DMS 273 treated with DMSO at 0.1 percent for 48 hours (cell line): ENCODE data around the gene KCNMA1.

Source experiments
- DNase-seq: peaks from one replicate; lab custom pipeline; 2025; lab: John Stamatoyannopoulos, UW

The KCNMA1 gene

DNA sequence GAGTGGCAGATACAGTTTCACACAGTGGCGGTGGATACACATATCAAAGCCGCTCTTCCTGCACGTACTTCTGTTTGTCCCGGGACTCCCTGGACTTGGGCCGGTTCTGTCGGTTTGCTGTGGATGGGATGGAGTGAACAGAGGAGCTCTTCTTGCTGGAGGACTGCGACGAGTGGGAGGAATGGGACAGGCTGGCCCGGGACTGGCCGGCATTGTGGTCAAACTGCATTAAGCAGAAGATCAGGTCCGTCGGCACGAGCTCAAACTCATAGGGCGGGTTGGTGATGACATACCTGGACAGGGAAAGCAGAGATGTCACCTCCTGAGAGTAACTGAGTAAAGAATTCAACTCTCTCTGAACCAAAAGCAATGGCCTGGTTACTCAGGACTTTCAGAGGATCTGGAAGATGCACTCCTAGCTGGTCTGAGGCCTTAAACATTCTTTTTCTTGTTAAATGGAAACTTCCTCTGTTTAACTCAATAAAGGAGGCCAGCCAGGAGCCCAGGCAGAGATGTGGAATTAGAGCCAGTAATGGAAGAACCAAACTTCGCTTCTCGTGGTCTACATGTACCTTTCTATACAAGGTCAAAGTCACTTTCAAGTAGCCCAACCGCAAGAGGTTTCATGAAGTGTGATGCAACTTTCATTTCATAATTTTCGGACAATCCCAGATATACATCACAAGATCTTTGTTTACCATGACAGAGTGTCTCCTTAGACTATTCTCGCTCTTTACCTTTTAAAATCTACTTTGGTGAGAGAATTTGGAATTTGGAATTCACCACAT, 750.2 kb downstream of the KCNMA1 start:
- no peak for DNase-seq

DNA sequence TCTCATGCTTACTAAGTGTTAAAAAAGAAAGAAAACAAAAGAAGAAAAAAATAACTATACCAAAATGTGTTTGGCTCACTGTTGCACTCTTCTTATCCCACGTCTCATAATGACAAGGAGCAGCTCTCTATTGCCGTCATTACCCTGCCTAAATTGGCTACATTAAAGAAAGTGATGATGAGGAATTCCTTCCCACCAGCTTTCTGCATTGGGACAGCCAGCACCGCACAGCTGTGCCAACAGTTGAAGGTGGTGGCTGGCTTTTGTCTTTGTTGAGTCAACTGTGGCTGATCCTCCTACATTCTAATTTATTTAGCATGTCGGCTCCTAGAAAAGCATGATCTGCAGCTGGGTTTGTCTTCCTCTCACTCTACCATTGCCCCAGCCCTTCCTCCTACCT, 751.8 kb downstream of the KCNMA1 start:
- no peak for DNase-seq

DNA sequence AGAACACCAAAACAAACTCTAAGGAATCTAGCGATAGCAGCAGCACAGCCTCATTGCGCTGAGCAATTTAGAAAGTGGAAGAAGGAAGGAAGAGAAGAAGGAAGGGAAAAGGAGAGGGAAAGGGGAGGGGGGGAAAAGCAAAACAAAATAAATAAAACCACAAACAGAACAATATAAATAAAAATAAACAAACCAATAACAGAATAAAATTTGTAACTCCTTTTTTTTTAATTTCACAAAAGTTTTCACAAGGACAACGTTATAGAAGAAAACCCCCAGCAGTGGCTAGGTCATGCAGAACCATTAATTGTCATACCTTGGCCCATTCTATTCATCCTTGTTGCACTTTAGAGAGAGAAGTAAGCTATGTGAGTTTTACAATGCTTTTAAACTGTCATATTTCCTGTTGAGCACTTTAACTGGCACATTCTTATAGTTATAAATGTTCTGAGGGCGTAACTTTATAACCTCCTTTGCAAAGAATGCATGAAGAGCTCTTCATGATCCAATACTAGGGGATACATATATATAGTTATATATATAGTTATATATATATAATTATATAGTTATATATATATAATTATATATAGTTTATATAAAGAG, 752.8 kb downstream of the KCNMA1 start:
- DNase-seq: no peak

DNA sequence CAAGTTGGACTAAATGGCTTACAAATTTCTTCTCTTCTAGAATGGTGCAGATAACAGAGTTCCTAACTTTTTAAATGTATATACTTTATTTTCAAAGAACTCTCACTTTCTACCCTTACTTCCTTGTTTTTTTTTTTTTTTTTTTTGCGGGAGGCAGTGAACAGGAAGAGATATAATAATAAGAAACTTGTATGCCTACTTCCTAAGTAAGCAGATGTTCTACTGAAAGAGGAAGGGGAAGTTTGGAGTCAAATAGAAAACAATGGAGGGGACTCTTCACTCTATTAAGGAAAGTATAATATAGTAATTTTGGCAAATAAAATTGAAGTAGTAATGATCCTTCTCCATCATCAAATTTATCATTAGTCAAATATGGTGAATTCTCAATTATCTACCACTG, 754.0 kb downstream of the KCNMA1 start:
- no peak for DNase-seq

DNA sequence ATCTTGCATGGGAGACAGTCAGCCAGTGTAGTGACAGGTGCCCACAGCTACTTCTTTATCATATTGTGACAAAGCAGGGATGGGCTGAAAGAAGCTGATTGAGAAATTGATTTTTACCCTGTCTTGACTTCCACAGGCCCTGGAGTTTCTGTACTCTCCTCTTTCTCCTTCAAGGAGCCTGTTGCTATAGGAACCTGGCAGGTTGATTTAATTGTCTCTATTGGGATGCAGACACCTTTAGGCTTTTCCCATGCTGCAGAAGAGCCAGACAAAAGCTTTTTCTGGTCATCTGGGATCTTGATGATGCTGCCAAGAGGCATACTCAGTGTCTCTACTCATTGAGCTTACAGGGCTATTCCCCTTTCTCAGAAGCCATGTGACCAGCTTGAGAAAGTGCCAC, 754.8 kb downstream of the KCNMA1 start:
- no peak for DNase-seq

DNA sequence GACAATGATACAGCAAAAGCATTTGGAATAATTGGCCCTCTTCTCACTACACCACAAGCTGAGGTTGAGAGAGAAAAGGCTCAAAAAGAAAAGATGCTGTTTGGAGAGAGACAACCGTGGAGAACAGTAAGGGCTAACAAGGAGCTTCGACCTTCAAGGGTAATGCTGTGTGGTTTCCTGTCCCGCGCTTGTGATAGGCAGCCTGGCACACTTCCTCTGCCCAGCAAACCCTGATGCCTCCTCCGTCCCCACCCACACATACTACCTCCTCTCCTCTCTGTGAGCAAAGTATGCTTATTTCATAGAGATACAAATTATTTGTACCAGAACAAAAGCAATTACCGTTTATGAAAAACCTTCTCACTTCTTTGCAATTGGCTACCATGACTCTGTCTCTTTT, 755.4 kb downstream of the KCNMA1 start:
- no peak for DNase-seq

DNA sequence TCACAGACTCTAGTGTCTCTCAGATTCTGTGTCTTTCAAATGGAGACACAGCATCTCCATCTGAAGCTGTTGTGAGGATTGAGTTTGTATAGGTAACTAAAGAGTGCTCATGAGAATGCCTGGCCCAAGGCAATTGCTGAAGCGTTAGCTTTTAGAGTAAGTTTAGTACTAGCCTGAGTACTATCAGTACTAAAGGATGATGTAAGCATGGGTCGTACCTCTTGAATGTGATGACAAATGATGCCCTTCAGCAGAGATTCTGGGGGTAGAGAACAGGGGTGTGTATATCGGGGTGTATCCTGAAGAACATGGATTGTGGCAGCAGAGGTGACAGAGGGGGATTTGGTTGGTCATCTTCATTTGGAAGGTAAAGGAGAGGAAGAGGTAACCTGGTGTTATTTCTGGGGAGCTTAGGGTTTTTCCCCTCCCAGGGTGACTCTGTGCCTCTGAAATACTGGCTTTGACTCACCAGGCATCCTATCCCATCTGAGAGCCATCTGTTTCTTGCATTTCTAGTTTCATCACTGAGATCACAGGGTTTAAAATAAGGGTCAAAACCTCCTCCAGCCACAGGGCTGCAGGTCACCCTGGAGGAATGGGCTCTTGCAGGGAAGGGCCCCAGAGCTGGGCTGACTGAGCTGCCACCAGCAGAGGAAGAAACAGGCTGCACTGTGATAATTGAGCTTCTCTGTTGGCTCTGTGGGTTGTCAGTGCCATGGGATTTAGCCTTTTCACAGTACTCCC, 756.0 kb downstream of the KCNMA1 start:
- no peak for DNase-seq

DNA sequence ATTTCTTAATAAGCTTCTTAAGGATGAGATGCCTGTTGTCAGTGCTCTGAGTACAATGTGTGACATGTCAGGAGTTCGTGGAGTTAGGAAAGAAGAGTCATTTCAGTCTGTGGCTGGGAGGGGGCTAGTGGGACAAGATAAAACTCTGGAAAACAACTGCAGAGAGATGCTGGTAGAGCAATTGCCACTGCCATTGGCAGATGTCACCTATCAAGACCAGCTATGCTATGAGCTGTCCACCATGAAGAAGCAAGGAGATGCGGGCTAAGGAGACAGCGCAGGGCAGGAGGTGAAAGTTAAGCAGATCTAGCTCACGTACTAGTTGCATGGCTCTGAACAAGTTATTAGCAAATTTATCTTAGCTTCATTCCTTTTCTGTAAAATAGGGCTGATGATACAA, 756.7 kb downstream of the KCNMA1 start:
- no peak for DNase-seq

DNA sequence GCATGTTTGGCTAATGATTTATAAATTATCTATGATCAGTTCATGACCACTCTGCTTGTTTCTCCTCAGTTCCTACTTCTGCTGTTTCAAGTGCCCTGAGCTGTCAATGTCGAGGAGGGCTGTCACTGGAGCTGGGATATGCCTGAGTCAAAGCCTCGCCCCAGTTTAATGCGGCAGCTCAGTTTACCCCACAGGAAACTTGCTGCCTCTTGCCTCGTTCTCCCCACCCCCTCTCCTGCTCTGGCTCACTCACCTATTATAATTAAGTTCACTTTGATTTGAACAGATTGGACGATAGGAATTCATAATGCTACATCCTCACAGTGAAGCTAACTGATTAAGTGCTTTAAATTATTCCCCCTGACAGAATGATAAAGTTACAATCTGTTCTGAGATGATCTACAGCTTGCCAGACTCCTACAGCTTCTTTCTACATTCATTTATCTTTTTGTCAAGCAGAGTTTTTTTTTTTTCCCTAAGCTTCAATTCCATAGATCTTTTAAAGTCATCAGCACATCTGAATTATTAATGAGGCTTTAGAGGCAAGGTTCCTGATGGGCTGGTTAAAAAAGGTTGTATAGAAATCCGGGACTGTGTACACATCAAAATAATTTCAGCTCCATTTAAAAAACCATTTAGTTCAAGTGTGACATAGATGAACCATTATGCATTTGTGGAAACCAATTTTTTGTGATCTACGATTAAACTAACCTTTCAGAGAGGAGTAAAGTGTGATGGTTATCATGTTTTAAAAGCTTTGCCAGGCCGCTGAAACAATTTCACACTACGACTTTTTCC, 758.3 kb downstream of the KCNMA1 start:
- DNase-seq: no peak

DNA sequence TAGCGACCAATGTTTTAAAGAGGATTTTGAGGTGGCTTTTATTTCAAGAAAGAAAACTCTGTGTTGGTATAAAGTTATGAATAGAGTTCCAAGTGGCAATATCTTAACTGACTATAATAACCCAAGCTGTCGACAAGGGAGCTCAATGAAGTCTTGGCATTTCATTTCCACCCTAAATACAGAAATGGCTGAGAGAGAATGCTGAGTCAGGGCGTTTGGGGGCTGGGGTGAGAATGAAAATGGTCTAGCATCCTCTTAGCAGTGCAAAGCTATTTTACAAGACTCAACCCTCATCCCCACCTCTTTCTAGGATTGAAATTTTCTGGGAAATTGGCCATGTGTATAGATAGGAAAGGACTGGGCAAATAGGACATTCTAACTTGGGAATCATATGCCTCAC, 759.1 kb downstream of the KCNMA1 start:
- DNase-seq: no peak

DNA sequence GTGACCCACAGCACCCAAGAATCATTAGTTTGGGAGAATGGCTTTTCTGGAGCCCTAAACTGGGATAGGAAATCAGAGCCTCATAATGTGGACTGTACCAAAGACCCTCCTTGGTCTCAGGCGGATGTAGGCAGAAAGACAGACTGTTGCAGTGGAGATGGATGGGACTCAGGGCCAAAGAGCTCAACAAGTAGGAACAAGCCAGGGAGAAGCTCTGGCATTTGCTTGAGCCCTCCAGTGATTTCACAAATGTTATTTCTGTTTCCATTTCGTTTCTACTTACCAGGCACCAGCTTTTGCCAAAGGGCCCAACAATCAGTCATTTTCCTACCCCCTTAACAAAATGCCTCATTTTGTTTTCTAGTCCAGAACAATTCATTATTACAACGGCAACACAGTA, 762.7 kb downstream of the KCNMA1 start:
- DNase-seq: no peak

DNA sequence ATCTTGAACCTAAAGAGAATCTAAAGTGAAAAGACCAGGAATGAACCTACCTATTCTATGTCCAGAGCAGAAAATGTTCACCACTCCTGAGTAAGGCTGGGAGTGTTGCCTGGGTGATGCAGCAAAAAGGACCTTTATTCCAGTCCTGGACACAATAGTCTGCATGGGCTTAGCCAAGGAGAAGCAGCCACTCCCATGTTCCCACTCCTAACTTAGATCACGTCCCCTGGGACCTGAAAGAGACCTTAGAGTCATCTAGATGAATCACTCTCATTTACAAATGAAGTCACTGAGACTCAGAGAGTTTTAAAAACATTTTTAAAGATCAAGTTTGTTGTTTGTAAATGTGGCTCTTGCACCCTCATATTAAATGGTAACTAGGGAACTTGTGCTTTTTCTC, 763.4 kb downstream of the KCNMA1 start:
- no peak for DNase-seq

DNA sequence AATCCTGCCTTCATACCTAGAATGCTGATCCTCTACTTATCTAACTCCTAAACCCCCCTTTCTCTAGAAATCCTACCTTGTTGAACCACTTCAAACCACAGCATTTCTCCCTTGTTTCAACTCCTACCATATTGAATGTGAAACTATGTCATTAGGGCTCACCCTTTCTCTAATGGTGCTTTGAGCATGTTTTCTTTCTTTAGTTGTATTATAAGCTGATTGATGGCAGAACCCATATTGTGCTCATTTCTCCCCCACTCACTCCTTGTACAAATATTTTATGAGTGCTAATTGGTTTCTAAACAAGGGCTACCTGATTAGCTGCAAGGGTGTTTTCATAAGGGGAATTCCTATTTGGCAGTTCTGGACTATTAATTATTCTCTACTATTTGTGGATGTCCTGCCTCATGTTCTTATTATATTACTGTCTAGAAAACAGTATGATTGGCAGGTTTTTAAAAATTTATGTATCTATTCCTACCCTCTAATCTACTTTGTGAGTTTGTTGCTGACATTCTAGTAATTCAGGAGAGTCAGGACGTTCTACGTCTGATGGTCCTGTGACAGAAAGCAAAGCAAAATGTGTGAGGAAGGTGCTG, 765.8 kb downstream of the KCNMA1 start:
- DNase-seq: no peak

DNA sequence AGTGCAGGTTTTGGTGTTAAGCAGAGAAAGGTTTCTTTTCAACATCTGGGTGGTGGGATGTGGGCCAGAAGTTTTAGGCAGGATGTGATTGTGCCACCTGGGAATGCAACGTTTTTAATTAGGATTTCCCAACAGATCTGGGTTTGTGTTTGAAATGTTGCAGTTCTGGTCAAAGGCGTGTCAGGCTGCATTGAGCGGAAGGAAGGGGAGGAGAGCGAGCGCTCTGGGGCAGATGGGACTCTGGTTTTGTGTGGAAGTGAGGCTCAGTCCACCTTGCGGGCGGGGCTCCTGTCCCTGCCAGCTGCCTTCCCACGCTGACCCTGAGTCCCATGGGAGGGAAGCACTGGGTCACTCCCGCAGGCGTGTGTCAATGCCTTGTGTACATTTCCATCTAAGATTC, 767.7 kb downstream of the KCNMA1 start:
- no peak for DNase-seq

DNA sequence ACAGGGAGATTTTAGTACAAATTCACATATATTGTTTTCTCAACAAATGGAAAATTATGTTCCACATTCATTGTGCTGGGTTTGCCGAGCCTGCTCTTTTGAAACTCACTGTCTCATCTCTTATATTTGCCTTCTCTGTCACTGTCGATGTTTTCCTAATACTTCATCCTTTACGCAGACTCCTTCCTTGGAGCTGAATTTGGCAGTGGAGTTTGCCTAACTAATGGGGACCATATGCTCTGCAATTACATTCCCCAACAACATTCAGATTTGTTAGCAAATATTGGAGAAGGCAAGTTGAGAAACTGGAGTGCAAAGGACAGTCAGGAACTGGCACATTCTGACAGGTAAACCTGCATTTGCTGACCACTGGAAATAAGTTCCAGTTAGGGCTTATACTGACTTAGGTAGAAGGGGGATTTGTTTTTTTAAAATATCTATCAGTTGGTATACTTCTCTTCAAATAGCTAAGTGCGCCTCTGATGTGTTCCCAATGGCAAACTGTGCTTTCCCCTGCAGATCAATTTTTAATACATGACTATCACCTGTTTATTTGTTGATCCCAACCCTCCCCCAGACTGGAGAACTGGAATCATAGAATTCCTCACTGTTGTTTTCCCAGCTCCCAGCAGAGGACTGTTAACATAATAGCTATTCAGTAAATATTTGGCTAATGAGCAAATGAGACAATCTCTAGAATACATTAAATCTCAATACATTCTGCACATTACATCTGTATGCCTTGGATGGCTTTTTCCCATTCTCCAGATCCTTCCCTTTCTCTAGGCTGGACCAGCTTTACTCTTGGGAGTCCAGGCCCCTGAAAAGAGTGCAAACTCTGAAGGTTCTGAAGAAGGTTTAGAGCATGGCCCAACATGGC, 769.3 kb downstream of the KCNMA1 start:
- no peak for DNase-seq

DNA sequence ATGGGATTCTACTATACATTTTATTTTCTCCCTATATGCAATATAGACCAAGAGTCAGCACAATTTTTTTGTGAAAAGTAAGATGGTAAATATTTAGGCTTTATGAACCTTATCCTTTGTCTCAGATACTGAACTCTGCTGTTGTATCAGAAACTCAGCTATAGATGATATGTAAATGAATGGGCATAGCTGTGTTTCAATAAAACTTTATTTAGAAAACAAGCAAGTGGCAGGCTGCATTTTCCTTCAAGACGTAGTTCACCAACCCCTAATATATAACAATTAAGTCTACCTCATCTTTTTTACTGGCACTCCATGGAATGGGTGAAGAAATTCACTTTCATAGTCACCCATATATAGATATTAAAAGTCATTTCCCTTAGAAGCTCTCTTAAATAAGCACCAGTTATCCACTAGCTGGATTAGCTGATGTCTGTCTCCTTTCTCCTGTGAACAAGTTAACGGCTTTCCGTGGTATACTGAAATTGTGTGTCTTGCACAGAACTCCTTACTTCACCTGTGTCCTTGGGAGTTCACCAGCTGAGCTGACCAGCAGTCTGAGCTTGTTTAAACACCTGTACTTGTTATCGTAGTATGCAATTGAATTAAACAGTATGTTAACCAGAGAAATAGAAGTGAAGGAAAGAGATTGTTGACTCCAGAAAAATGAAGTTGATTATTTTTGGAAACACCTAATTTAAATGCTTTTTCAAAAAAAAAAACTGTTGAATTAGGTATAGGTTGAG, 770.6 kb downstream of the KCNMA1 start:
- no peak for DNase-seq

DNA sequence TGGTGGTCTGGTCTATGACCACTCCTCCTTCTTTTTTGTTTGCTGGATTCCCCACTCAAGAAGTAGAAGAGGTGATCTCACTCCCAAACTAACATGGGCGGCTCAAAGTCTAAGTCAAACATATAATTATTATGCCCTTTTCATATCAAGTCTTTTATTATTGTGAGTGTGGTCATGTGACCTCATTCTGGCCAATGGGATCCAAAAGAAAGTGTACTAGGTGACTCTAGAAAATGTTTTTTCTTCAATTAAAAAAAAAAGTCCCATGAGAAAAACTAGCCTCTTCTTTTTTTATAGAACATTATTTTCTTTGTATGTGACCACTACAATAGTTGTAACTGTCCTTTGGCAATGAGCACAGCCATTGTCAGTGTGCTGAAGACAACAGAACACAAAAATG, 772.7 kb downstream of the KCNMA1 start:
- DNase-seq: no peak

DNA sequence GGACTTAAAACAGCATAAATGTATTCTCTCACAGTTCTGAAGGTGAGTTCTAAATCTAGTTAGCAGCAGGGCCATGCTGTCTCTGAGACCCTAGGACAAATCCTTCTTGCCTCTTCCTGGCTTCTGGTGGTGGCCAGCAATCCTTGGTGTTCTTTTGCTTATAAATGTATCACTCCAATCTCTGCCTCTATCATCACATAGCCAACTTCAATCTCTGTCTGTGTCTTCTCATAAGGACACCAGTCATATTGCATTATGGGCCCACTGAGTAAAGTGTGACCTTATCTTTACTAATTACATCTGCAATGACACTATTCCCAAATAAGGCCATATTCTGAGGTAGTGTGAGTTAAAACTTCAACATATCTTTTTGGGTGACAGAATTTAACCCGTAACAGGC, 778.9 kb downstream of the KCNMA1 start:
- DNase-seq: no peak

DNA sequence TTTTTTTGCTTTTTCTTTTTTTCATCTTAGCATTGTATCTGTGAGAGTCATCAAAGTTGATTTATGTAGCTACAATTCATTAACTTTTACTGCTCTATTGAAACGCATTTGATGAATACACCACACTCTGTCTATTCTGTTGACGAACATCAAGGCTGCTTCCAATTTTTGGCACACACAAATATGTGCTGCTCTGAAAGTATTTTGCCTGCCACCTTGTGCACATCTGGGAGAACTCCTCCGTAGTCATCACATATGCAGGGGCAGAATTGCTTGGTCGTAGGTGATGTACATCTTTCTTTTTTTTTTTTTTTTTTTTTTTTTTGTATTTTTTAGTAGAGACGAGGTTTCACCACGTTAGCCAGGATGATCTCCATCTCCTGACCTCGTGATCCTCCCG, 796.8 kb downstream of the KCNMA1 start:
- no peak for DNase-seq

DNA sequence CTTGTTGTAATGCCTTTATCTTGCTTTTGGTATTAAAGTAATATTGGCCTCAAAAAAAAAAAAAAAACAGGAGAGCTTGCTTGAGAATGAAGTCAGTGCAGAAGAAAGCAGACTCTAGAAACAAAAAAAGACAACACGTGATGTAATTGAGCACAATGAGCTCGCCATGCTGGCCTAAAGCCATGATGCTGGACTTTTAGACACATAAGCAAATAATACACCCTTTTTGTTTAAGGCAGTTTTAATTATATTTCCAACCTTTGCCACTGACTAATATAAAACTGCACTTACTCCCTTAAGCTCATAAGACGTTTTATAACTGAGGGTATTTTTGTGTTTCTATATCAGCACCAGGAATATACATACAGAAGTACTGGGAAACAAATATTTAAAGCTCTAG, 798.3 kb downstream of the KCNMA1 start:
- no peak for DNase-seq
